ENCODE measurements around the gene BAIAP2.

The BAIAP2 gene

GRCh38 chr17:81090361-81091136, 55.6 kb downstream of the BAIAP2 start:
- DNase-seq (ENCODE audit: low read depth in 2 of 2), result peak in 1 of 2 donors; percentile 8

- no peak for DNase-seq (ENCODE audit: low read depth in 2 of 2)
Observed at GRCh38 chr17:81091154-81091553, 56.2 kb downstream of the BAIAP2 start.

- DNase-seq (ENCODE audit: low read depth in 2 of 2), result no peak
Observed at GRCh38 chr17:81091774-81092517, 57.0 kb downstream of the BAIAP2 start.

- DNase-seq (ENCODE audit: low read depth in 2 of 2), result no peak
Observed at GRCh38 chr17:81092518-81093095, 57.7 kb downstream of the BAIAP2 start.

GRCh38 chr17:81093619-81094508, 58.9 kb downstream of the BAIAP2 start:
- DNase-seq (ENCODE audit: low read depth in 2 of 2), result no peak

GRCh38 chr17:81094509-81095382, 59.8 kb downstream of the BAIAP2 start:
- peak; percentile 76 to 96 for DNase-seq (ENCODE audit: low read depth in 2 of 2)

GRCh38 chr17:81095383-81095762, 60.4 kb downstream of the BAIAP2 start:
- DNase-seq (ENCODE audit: low read depth in 2 of 2), result no peak

GRCh38 chr17:81096741-81097133, 61.8 kb downstream of the BAIAP2 start:
- DNase-seq (ENCODE audit: low read depth in 2 of 2), result no peak

GRCh38 chr17:81097134-81097942, 62.4 kb downstream of the BAIAP2 start:
- DNase-seq (ENCODE audit: low read depth in 2 of 2), result peak; percentile 36 to 47

GRCh38 chr17:81097943-81098308, 63.0 kb downstream of the BAIAP2 start:
- no peak for DNase-seq (ENCODE audit: low read depth in 2 of 2)

- no peak for DNase-seq (ENCODE audit: low read depth in 2 of 2)
Observed at GRCh38 chr17:81099888-81100287, 64.9 kb downstream of the BAIAP2 start.

GRCh38 chr17:81100668-81101067, 65.7 kb downstream of the BAIAP2 start:
- DNase-seq (ENCODE audit: low read depth in 2 of 2), result no peak

GRCh38 chr17:81101614-81102306, 66.8 kb downstream of the BAIAP2 start:
- peak; percentile 76 to 80 for DNase-seq (ENCODE audit: low read depth in 2 of 2)

- DNase-seq (ENCODE audit: low read depth in 2 of 2), result no peak
Observed at GRCh38 chr17:81102352-81102751, 67.4 kb downstream of the BAIAP2 start.

- no peak for DNase-seq (ENCODE audit: low read depth in 2 of 2)
Observed at GRCh38 chr17:81102869-81103268, 67.9 kb downstream of the BAIAP2 start.

- no peak for DNase-seq (ENCODE audit: low read depth in 2 of 2)
Observed at GRCh38 chr17:81103379-81103778, 68.4 kb downstream of the BAIAP2 start.

- DNase-seq (ENCODE audit: low read depth in 2 of 2), result no peak
Observed at GRCh38 chr17:81106716-81107115, 71.8 kb downstream of the BAIAP2 start.

GRCh38 chr17:81108220-81108619, 73.3 kb downstream of the BAIAP2 start:
- no peak for DNase-seq (ENCODE audit: low read depth in 2 of 2)

GRCh38 chr17:81109957-81110356, 75.0 kb downstream of the BAIAP2 start:
- no peak for DNase-seq (ENCODE audit: low read depth in 2 of 2)
